GM12878 (cell line): Measurements from ENCODE around the gene FBXL14. TPM values are rescaled to one million over a fixed set of nuclear protein-coding genes. Genes with fewer than 3 reads are reported as not detected.
A peak's percentile ranks its signal among the peaks of the same experiment; 100 is the strongest.

ENCODE experiments used
- ATAC-seq: fragments of 200-7000 bp; cut with Tn5 transposase; 3 replicates; pipeline ENCODE4 v1.9.1; 2020; ENCODE audit warnings: mild to moderate bottlenecking, moderate library complexity
- BruUV-seq: library from RNA; stranded (reverse); fragments of 400-500 nt; replicated peaks from 2 replicates; lab custom pipeline; 2021; lab: Mats Ljungman, UMichigan
- CTCF ChIA-PET: fragments of 300-600 bp; sonication (Branson Sonifier 250); formaldehyde crosslinking; extraction: SDS; loops from one replicate; lab custom pipeline; 2021; ENCODE audit warnings: inconsistent platforms; lab: Yijun Ruan, JAX
- POLR2A ChIA-PET: fragments of 350-600 bp; formaldehyde crosslinking; extraction: SDS; loops from one replicate; lab custom pipeline; 2021; ENCODE audit warnings: inconsistent platforms; lab: Charles Lee
- RAD21 ChIA-PET: fragments of 300-600 bp; sonication (Branson Sonifier 250); formaldehyde crosslinking; loops from one replicate; lab custom pipeline; 2023; ENCODE audit warnings: antibody characterized with exemption; ENCODE audit not compliant: unreplicated experiment; lab: Charles Lee
- SMC1A ChIA-PET: fragments of 300-600 bp; sonication (Branson Sonifier 250); formaldehyde crosslinking; loops from one replicate; lab custom pipeline; 2023; ENCODE audit not compliant: unreplicated experiment, uncharacterized antibody; lab: Charles Lee
- DNase-seq: peaks from one replicate; pipeline ENCODE4 v3.0.0-alpha.2; 2011; ENCODE audit warnings: low read depth, low spot score
- FAIRE-seq: peaks from 3 replicates; lab custom pipeline; 2011; peaks lifted over from hg19 to GRCh38; lab: Jason Lieb, UNC
- H2AFZ ChIP-seq: 2 replicates; pipeline ENCODE4 v1.6.0; 2011; ENCODE audit warnings: low read depth, low read length, control low read depth; ENCODE audit not compliant: control insufficient read depth
- H3K27ac ChIP-seq: 2 replicates; pipeline ENCODE4 v1.5.1; 2011; ENCODE audit warnings: control low read depth; ENCODE audit not compliant: control insufficient read depth, insufficient read depth
- H3K27me3 ChIP-seq, 2 experiments: replicated peaks in 1 of 2; 2 replicates each; pipeline versions ENCODE4 v1.6.0 to v1.6.1; 2011; ENCODE audit warnings: low read length in 1 of 2; ENCODE audit not compliant: control insufficient read depth in 2 of 2, insufficient read depth in 2 of 2
- H3K36me3 ChIP-seq, 2 experiments: 2 replicates each; pipeline ENCODE4 v1.5.1; 2011; ENCODE audit warnings: low read length in 1 of 2; ENCODE audit not compliant: control insufficient read depth in 2 of 2, insufficient read depth in 2 of 2
- H3K4me1 ChIP-seq: 2 replicates; pipeline ENCODE4 v1.6.1; 2011; ENCODE audit warnings: mild to moderate bottlenecking, low read length, moderate library complexity, mixed read lengths; ENCODE audit not compliant: control insufficient read depth, insufficient read depth
- H3K4me2 ChIP-seq: 2 replicates; pipeline ENCODE4 v1.6.0; 2011; ENCODE audit warnings: control low read depth; ENCODE audit not compliant: control insufficient read depth, insufficient read depth
- H3K4me3 ChIP-seq: fragments of 200-600 bp; sonication (generic); 2 replicates; pipeline ENCODE4 v1.5.1; 2016
- H3K79me2 ChIP-seq: 2 replicates; pipeline ENCODE4 v1.6.0; 2011; ENCODE audit warnings: low read length; ENCODE audit not compliant: control insufficient read depth, insufficient read depth
- H3K9ac ChIP-seq: 2 replicates; pipeline ENCODE4 v1.8.0; 2011; ENCODE audit warnings: low read length, control low read depth, mixed read lengths; ENCODE audit not compliant: control insufficient read depth, insufficient read depth
- H3K9me3 ChIP-seq: replicated peaks from 3 replicates; pipeline ENCODE4 v1.5.1; 2011; ENCODE audit warnings: mild to moderate bottlenecking, low read length; ENCODE audit not compliant: control insufficient read depth, insufficient read depth
- H4K20me1 ChIP-seq: 2 replicates; pipeline ENCODE4 v1.6.0; 2011; ENCODE audit not compliant: control insufficient read depth, insufficient read depth
- ATF2 ChIP-seq: IDR thresholded peaks from 2 replicates; pipeline ENCODE4 v1.6.1; 2012; ENCODE audit warnings: low read length, inconsistent platforms
- BCL3 ChIP-seq: IDR thresholded peaks from 2 replicates; pipeline ENCODE4 v1.6.1; 2011; ENCODE audit warnings: borderline replicate concordance, low read depth, mild to moderate bottlenecking, moderate library complexity, low read length; ENCODE audit not compliant: insufficient read depth, poor library complexity, severe bottlenecking
- DPF2 ChIP-seq: fragments of 450-650 bp; IDR thresholded peaks from 2 replicates; pipeline ENCODE4 v1.6.1; 2017; ENCODE audit warnings: mild to moderate bottlenecking
- HDAC6 ChIP-seq: fragments of 200-600 bp; sonication (generic); IDR thresholded peaks from one replicate; pipeline ENCODE4 v1.8.0; 2017; ENCODE audit warnings: antibody characterized with exemption; ENCODE audit not compliant: unreplicated experiment
- MTA3 ChIP-seq: IDR thresholded peaks from 2 replicates; pipeline ENCODE4 v1.6.1; 2012; ENCODE audit warnings: low read length, inconsistent platforms, borderline replicate concordance
- PRDM15 ChIP-seq: fragments of 450-650 bp; formaldehyde crosslinking; IDR thresholded peaks from 2 replicates; pipeline ENCODE4 v1.4.0; 2020; ENCODE audit warnings: mild to moderate bottlenecking, moderate library complexity
- RAD21 ChIP-seq: IDR thresholded peaks from 2 replicates; pipeline ENCODE4 v1.6.1; 2011; ENCODE audit warnings: mild to moderate bottlenecking, low read depth, low read length, moderate library complexity; ENCODE audit not compliant: insufficient read depth
- RAD51 ChIP-seq: fragments of 450-650 bp; IDR thresholded peaks from 2 replicates; pipeline ENCODE4 v1.6.1; 2016; ENCODE audit warnings: moderate library complexity, mild to moderate bottlenecking, inconsistent platforms
- RELA ChIP-seq: fragments of 450-650 bp; IDR thresholded peaks from 2 replicates; pipeline ENCODE4 v1.8.0; 2014; ENCODE audit warnings: borderline replicate concordance; ENCODE audit not compliant: partially characterized antibody
- RFX5 ChIP-seq: IDR thresholded peaks from 2 replicates; pipeline ENCODE4 v1.6.1; 2011; ENCODE audit warnings: low read depth, low read length, improper control_type of control experiment
- WRNIP1 ChIP-seq: IDR thresholded peaks from 2 replicates; pipeline ENCODE4 v1.6.1; 2011; ENCODE audit warnings: low read depth, low read length, improper control_type of control experiment, borderline replicate concordance
- ZNF24 ChIP-seq: fragments of 450-650 bp; IDR thresholded peaks from 2 replicates; pipeline ENCODE4 v1.6.1; 2017; ENCODE audit warnings: antibody characterized with exemption, mild to moderate bottlenecking
- WGBS: methylation state at CpG from one replicate; pipeline ENCODE4 v1.1.6; 2016; ENCODE audit warnings: low lambda C conversion rate; ENCODE audit not compliant: insufficient replicate concordance, insufficient coverage; ENCODE audit errors: missing lambda C conversion rate; 5-methylcytosine and 5-hydroxymethylcytosine counted together
- in situ Hi-C: fragments of 300-500 bp; cut with MboI; formaldehyde crosslinking; loops from 9 replicates; pipeline ENCODE4 v1.14.3; 2018; ENCODE audit warnings: mixed read lengths
- intact Hi-C: fragments of 100-400 bp; cut with micrococcal nuclease; formaldehyde crosslinking; loops from one replicate; pipeline ENCODE4 v1.14.2; 2022; ENCODE audit not compliant: unreplicated experiment
- polyA plus RNA-seq, 11 experiments: library from polyadenylated mRNA; depleted of rRNA in 4 of 11; unstranded in 6 of 11; stranded (reverse) in 5 of 11; fragments of >200 nt; fragmentation: Nextera tagmentation in 4 of 11; fragmentation: Illumina TruSeq in 1 of 11; extraction: Ambion mirVana in 4 of 11; extraction: Trizol in 1 of 11; gene quantifications; 1 replicate in 1 of 11; 2 replicates in 10 of 11; pipeline versions ENCODE4 v1.2.1 to v1.2.3, GENCODE V29; 2011 to 2016; ENCODE audit warnings: inconsistent platforms in 2 of 11, missing spikeins in 2 of 11, low read depth in 1 of 11
- total RNA-seq, 4 experiments: library from RNA; depleted of rRNA in 3 of 4; stranded (reverse); fragments of >200 nt in 3 of 4; fragmentation: Illumina TruSeq in 1 of 4; extraction: Trizol in 1 of 4; gene quantifications; 2 replicates each; pipeline versions ENCODE4 v1.2.1 to v1.2.3, GENCODE V29; 2013 to 2021

The FBXL14 gene
- total and polyA plus RNA-seq, 10 of the 15 experiments (the other 5 are each of a cell fraction or from before 2014, with no cell fraction given), result 0.44 to 19.0 (median 2.9) TPM

GRCh38 chr12:1605129-1606020 lies 11.0 kb upstream of the FBXL14 start (continued):
- TF ChIP-seq RAD21, result peak; percentile 75
- no peak for TF ChIP-seq PRDM15 (CRISPR knock-in tag)
- no peak for TF ChIP-seq RAD51
- peak; percentile 14 for TF ChIP-seq RELA
- TF ChIP-seq RFX5, result no peak

- ChIA-PET RAD21 (interaction anchor here (1.0 to 4.8 kb wide), 13 partner anchors 11 to 496 kb away, joined by 3 to 68 read pairs (median 15); partner anchors contain the start of gene WNT5B), SMC1A (interaction anchor here (0.6 to 6.5 kb wide), 16 partner anchors 11 to 511 kb away, joined by 3 to 72 read pairs (median 11); no protein-coding TSS in a partner anchor), POLR2A (interaction anchor here (0.6 to 3.3 kb wide), 5 partner anchors 12 to 153 kb away, joined by 3 to 23 read pairs (median 6); no protein-coding TSS in a partner anchor), CTCF (interaction anchor here (0.7 to 6.3 kb wide), 13 partner anchors 14 to 646 kb away, joined by 3 to 79 read pairs (median 16); partner anchors contain the start of gene WNT5B)
- 93% methylated on average over 3 of the region's 3 CpGs for WGBS
- DNase-seq, result no peak
- no TSS peak for BruUV-seq
- no peak for FAIRE-seq
- Histone ChIP-seq H4K20me1 (no peaks in the 10 kb centered on the region), H2AFZ (no peak overlapping the region), H3K4me3 (no peak overlapping the region), H3K9ac (no peak overlapping the region), H3K9me3 (no peaks in the 10 kb centered on the region), H3K27me3 (no peaks in the 10 kb centered on the region), H3K4me2 (no peak overlapping the region), H3K79me2 (no peaks in the 10 kb centered on the region; the same call in 1 of the 2 replicates), H3K27ac (no peak overlapping the region), H3K36me3 (no peaks in the 10 kb centered on the region), H3K4me1 (peaks cover 48% of the 10 kb centered on the region)
- intact Hi-C loops (loop anchor here (5.0 kb wide), 1 partner anchor 182 kb away; no protein-coding TSS in a partner anchor), in situ Hi-C loops (no loop called here)
- no peak for ATAC-seq
- TF ChIP-seq ATF2 (no peak), MTA3 (no peak), WRNIP1 (no peak), ZNF24 (no peak), HDAC6 (no peak), DPF2 (no peak), BCL3 (no peak)
Observed at GRCh38 chr12:1604464-1604863, 10.1 kb upstream of the FBXL14 start.
